ENCODE data around the gene BCAS1. TPM values are rescaled to one million over a fixed set of nuclear protein-coding genes. Genes with fewer than 3 reads are reported as not detected.

The BCAS1 gene
- total and polyA plus RNA-seq, 12 donors = 0.03 TPM; not detected in 11

GRCh38 chr20:54103067-54103761 lies 32.8 kb upstream of the BCAS1 start:
- Histone ChIP-seq H3K27ac (no peak overlapping the region), H3K4me1 (peaks cover 0 to 3% (median 0%) of the 10 kb centered on the region in 9 donors), H3K9me3 (no peaks in the 10 kb centered on the region), H3K4me3 (no peak overlapping the region), H3K36me3 (no peaks in the 10 kb centered on the region), H3K27me3 (peaks cover 0 to 21% (median 0%) of the 10 kb centered on the region in 7 donors)
- peak; percentile 55 to 68 for DNase-seq
- intact Hi-C loops (cut with DNase I) = loop anchor here in 1 of 10 donors (5.0 kb wide), 1 partner anchor 544 kb away; no protein-coding TSS in a partner anchor
- ATAC-seq = peak in 4 of 8 donors; percentile 51 to 59 (median 52)
- peak; percentile 34 to 89 (median 76) for TF ChIP-seq CTCF (IDR thresholded peaks at IDR 0.05)
- WGBS, 2 donors = 43 to 46% methylated on average over 11 of the region's 11 CpGs

- intact Hi-C loops (cut with DNase I) = loop anchor here in 1 of 10 donors (5.0 kb wide), 1 partner anchor 545 kb away; no protein-coding TSS in a partner anchor
- Histone ChIP-seq H3K4me3 (no peak overlapping the region), H3K4me1 (peaks cover 0 to 3% (median 0%) of the 10 kb centered on the region in 9 donors), H3K27ac (no peak overlapping the region), H3K36me3 (no peaks in the 10 kb centered on the region), H3K27me3 (peaks cover 0 to 21% (median 0%) of the 10 kb centered on the region in 7 donors), H3K9me3 (no peaks in the 10 kb centered on the region)
- no peak for TF ChIP-seq CTCF (IDR thresholded peaks at IDR 0.05)
- 92 to 94% methylated on average over 2 of the region's 2 CpGs for WGBS, 2 donors
- ATAC-seq (no peak), DNase-seq (no peak)
These were observed 32.1 kb upstream of the BCAS1 start for GRCh38 chr20:54102543-54102942.

GRCh38 chr20:54100563-54100962 lies 30.2 kb upstream of the BCAS1 start:
- Histone ChIP-seq H3K27me3 (peaks cover 0 to 23% (median 4%) of the 10 kb centered on the region in 7 donors), H3K4me1 (no peaks in the 10 kb centered on the region), H3K36me3 (no peaks in the 10 kb centered on the region), H3K9me3 (no peaks in the 10 kb centered on the region), H3K27ac (no peak overlapping the region), H3K4me3 (no peak overlapping the region)
- ATAC-seq (no peak), DNase-seq (no peak)
- intact Hi-C loops (cut with DNase I) = loop anchor here in 2 of 10 donors (2.0 to 5.0 kb wide), 2 partner anchors 98 to 547 kb away; no protein-coding TSS in a partner anchor
- no peak for TF ChIP-seq CTCF (IDR thresholded peaks at IDR 0.05)
- 82 to 88% methylated on average over 2 of the region's 2 CpGs for WGBS, 2 donors

- Histone ChIP-seq H3K9me3 (no peaks in the 10 kb centered on the region), H3K4me3 (no peak overlapping the region), H3K4me1 (no peaks in the 10 kb centered on the region), H3K27ac (no peak overlapping the region), H3K27me3 (peaks cover 0 to 27% (median 4%) of the 10 kb centered on the region in 7 donors), H3K36me3 (no peaks in the 10 kb centered on the region)
- WGBS, 2 donors = 96 to 98% methylated on average over 3 of the region's 3 CpGs
- DNase-seq = no peak
- TF ChIP-seq CTCF (IDR thresholded peaks at IDR 0.05) = no peak
- intact Hi-C loops (cut with DNase I) = loop anchor here in 9 of 10 donors (2.0 to 5.0 kb wide), 5 partner anchors 97 to 552 kb away; no protein-coding TSS in a partner anchor
- ATAC-seq = no peak
These were observed 29.5 kb upstream of the BCAS1 start for GRCh38 chr20:54099894-54100293.
